DLD1 (cell line): ENCODE results near the gene WWC1.

Experiments used
- in situ Hi-C: cut with HindIII; loops from 2 replicates; pipeline ENCODE4 v1.10.0; 2017; ENCODE audit warnings: low sequenced_read_pairs

The WWC1 gene

DNA sequence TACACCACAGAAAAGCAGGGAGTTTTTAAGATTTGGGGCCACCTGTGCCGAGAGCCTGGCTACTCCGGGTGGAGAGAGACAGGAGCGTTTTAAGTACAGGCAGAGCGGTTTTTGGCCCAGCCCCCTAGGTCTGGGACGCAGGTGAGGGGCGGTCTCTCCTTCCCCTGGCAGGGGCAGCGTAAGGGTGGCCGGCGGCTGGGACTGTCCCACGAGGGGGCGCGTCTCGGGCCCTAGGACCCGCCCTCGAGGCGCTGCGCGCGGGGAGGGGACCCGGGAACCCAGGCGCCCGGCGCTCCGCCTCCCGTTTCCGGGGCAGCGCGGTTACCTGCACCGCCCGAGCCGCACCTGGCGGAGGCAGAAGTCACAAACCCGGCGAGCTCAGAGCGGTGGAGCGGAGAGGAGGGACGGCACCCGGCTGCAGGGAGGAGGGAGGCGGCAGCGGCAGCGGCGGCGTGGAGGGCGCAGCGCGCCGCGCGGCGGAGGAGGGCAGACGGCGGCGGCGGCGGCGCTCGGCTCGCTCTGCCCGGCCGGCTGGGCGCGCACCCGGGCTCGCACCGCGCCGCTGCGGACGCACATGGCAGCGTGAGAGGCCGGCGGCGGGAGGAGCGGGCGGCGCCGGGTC lies at the start of gene WWC1:
TSS of gene WWC1 (plus strand) at position 304 of the 622 bp plus-strand sequence. CDS start 508 bp downstream, outside the sequence.
- in situ Hi-C loops, result no loop called here

DNA sequence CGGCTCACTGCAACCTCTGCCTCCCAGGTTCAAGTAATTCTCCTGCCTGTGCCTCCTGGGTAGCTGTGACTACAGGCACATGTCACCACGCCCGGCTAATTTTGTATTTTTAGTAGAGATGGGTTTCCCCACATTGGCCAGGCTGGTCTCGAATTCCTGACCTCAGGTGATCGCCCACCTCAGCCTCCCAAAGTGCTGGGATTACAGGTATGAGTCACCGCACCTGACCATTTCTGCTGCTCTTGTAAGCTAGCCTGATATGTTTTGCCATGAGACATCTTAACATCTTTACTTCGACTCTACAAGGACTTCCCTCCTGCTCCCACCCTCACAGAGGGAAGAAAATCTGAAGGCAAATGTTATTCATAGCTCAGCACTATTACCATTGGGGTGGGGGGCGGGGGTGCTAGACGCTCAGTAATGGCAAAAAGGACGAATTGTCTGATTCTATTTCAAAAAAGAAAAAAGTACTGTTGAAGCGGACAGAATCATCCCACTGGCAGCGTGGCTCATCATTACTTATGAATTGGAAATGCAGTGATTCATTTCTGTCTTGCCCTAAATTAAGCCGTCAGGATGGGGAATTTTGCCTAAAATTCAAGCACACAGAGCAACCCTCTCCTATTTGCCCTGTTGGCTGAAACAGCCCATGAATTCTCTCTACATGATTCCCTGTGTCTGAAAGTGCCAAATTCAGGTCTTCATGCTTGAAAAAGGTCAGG lies 46.4 kb upstream of the WWC1 start:
- in situ Hi-C loops, result no loop called here

DNA sequence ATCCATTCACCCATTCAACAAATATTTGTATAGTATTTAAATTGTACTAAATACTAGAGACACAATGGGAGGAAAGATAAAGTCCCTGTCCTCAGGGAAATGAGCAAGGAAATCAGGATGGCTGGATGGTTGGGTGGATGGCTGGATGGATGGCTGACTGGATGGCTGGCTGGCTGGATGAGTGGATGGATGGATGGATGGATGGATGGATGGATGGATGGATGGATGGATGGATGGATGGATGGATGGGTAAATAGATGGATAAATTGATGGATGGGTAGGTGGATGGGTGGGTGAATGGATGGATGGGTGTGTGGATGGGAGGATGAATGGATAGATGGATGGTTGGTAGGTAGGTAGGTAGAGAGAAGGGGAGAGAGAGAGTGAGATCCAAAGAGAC lies 41.5 kb upstream of the WWC1 start:
- in situ Hi-C loops, result no loop called here

DNA sequence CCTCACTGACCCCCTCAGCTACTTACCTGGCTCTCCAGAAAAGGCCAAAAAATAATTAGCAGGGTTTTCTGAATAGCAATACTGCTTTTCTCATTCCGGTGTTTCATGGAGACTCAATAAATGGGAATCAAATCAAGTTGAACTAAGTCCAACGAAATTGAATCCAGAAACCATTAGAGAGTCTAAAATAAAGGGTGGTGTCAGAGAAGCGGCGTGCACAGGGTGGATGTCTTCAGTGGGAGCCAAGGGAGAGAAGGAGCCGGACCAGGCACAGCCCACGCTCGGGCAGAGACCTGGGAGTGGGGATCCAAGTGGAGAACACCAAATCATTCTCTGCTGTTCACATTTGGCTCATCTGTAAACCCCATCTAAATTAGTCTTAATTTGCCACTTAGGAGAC lies 40.2 kb upstream of the WWC1 start:
- in situ Hi-C loops, result no loop called here

DNA sequence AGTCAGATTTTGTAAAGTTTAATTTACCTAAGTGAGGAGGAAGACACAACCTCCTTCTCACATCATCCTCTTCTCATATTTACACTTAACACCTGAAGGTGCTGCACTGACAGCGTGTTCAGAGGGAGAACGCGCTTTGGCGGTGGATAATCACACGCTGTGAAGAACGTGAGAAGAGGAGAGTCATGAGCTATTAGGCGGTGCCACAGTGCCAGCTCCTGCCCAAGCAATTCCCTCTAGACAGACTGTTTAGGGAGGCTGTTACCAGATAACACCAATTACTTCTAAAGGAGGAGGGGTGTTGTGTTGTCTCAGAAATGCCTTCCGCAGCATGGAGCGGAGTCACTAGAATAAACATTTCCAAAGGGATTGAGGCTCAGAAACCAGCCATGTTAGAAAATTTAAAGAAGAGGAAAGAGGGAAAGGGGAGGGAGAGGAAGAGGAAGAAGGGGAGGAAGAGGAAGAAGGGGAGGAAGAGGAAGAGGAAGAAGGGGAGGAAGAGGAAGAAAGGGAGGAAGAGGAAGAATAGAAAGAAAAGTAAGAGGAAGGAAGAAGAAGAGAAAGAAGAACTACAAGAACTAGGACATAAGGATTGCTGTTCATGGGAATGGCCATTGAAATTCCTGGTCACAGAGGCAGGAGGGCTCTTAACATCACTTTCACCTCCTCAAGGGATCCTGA lies 37.3 kb upstream of the WWC1 start:
- in situ Hi-C loops, result no loop called here

DNA sequence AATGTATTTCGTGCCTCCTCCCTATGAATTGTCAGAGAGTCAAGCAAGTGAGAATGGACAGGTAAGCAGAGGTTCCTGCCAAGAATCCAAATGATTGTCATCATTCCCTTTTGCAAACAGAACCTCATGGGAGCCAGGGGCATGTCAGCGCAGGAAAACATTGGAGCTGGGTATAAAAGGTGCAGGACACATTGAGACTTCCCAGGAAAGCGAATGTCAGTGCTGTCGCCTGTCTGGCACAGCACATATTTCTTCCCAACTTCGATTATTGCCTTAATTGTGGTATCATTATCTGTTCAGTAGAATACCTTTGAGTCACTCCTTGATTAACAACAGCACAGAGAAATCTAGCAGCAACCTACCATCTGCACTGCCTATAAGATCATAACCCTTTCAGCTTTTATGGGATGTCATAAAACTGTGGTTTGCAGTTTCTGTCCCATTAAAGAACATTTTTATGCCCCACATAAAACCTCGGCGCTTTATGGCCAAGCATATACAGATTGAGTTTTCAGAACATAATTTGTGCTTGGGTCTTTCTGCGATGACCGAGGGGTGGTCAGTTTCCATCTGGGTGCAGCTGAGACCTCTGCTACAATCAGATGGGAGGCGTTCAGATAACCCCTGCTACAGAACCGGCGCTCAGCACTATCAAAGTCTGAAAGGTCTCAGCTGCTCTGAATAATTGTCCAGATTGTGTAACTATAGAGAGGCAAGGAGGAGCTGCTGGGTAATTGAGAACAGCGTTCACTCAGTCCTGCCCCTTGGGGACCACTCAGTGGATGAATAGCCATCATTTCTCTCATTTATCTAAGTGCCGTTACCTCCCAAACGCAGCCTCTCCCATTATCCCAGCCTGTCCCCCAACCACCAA lies 30.9 kb upstream of the WWC1 start:
- in situ Hi-C loops, result no loop called here

DNA sequence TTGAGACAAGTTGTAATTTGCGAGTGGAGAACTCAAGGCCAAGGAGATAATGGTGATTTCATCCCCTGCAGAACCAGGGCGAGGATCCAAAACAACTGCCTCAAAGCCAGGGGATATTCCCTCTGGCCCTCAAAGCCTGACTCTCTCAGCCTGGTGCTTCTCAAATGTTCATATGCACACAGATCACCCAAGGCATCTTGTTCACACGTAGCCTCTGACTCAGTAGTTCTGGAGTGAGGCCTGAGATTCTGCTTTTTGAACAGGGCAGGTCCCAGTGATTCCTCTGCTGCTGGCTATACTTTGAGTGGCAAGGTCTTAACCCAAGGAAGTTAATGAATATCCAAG lies 30.2 kb upstream of the WWC1 start:
- in situ Hi-C loops, result no loop called here

DNA sequence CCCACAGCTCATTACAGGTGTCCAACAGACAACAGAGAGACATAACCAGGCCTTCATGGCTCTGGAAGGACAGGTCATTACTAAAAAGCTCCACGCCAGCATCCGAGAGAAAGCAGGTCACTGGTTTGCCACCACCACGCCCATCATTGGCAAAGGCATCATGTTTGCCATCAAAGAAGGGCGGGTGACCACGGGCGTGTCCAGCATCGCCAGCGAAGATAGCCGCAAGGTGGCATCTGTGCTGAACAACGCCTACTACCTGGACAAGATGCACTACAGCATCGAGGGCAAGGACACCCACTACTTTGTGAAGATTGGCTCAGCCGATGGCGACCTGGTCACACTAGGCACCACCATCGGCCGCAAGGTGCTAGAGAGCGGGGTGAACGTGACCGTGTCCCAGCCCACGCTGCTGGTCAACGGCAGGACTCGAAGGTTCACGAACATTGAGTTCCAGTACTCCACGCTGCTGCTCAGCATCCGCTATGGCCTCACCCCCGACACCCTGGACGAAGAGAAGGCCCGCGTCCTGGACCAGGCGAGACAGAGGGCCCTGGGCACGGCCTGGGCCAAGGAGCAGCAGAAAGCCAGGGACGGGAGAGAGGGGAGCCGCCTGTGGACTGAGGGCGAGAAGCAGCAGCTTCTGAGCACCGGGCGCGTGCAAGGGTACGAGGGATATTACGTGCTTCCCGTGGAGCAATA lies 29.3 kb upstream of the WWC1 start:
- in situ Hi-C loops, result no loop called here

DNA sequence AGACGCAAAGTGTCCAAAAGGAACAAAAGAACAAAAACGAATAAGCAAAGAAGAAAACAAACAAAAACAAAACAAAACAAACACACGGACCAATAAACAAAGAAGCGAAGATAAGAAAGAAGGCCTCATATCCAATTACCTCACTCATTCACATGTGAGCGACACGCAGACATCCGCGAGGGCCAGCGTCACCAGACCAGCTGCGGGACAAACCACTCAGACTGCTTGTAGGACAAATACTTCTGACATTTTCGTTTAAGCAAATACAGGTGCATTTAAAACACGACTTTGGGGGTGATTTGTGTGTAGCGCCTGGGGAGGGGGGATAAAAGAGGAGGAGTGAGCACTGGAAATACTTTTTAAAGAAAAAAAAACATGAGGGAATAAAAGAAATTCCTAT lies 28.3 kb upstream of the WWC1 start:
- in situ Hi-C loops, result no loop called here

DNA sequence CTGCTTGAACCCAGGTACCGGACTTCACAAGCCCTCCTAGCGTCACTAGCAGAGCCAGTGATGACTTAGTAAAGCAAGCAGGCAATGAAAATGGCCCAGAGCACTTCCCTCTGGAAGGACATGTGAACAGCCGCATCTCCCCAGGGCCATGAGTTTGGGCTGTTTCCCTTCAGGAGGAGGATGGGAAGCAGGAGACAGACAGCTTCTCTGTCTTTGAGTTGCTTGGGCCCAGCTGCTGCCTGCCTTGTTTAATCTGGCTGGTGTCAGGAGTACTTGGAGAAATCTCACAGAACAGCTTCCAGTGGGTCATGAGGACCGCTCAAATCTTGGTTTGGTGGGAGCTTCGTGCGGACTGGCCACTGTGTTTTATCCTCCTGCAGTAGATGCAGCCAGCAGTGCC lies 25.4 kb upstream of the WWC1 start:
- in situ Hi-C loops, result no loop called here

DNA sequence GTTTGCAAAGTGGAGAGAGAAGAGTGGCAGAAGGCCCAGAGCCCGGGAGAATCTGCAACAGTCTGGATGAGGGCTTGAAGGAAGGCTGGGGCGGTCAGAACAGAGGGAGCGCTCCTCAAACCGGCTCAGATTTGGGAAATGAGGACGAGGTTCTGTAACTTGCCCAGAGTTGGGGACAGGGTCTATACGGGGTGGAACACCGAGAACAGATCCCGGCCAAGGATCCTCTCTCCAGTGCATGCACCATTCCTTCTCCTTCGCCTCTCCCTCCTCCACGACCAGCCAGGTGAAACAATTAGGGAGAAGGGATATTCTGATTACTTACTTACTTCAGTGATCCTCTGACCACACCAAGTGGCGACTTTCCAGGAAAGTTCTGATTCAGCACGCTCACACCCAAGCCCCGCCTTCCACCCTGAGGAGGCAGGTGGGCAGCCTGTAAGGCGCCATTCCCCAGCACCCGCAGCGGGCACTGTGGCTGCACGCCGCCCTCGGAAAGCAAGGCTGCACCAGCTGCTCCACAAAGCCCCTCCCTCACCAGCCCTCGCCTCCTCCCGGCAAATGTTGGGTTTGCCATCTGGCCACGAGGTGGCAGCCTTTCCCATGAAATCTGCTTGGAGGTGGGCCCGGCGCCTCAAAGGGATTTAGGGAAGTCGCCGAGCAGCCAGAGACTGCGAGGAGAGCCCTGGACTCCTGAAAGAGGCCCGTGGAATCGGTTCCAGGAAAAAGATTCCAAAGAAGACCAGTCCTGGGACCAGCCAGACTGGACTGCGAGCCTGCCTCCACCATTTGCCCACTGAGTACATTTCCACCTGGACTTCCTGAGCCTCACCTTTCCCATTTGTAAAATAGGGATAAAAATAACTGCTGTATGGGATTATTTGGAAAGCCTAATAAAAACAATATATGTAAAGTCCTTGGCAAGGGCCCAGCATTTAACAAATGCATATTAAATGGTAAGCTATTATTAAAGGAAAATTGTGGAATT lies 22.2 kb upstream of the WWC1 start:
- in situ Hi-C loops, result no loop called here

DNA sequence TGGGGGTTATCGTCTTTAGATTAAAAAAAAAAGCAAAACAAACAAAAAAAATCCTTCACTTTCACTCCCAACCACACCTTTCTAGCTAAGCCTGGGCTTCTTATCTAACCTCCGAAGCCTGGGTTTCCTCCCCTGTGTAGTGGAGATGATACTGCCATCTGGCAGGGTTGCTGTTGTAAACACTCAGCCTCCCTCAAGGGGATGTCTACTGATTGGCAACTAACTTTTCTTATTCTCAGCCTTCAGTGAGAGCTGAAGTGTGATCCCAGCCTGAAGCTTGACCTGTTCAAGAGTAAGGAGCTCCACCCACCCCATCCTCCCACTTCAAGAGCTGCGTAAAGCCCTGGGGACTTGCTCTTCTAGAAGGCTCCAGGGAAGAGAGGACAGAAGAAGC lies 21.5 kb upstream of the WWC1 start:
- in situ Hi-C loops, result loop anchor here (10.0 kb wide), 1 partner anchor 55 kb away; no protein-coding TSS in a partner anchor

DNA sequence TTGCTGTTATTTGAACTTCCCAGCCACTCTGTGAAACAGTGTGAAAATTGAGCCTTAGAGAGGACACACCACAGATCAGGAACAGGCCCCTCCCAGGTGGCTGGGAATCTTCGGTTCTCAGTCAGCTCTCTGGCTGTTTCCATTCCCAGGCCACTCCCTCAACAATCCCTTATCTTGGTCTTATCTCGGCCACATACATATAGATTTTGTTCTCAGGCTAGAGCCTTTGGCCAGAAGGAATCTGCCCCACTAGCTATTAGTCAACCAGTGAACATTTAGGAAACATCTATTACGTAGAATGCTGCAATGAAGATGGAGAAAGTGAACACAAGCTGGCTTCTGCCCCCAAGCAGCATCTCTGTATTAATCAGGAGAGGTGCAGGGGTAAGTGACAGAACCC lies 21.0 kb upstream of the WWC1 start:
- in situ Hi-C loops, result loop anchor here (10.0 kb wide), 1 partner anchor 54 kb away; no protein-coding TSS in a partner anchor

DNA sequence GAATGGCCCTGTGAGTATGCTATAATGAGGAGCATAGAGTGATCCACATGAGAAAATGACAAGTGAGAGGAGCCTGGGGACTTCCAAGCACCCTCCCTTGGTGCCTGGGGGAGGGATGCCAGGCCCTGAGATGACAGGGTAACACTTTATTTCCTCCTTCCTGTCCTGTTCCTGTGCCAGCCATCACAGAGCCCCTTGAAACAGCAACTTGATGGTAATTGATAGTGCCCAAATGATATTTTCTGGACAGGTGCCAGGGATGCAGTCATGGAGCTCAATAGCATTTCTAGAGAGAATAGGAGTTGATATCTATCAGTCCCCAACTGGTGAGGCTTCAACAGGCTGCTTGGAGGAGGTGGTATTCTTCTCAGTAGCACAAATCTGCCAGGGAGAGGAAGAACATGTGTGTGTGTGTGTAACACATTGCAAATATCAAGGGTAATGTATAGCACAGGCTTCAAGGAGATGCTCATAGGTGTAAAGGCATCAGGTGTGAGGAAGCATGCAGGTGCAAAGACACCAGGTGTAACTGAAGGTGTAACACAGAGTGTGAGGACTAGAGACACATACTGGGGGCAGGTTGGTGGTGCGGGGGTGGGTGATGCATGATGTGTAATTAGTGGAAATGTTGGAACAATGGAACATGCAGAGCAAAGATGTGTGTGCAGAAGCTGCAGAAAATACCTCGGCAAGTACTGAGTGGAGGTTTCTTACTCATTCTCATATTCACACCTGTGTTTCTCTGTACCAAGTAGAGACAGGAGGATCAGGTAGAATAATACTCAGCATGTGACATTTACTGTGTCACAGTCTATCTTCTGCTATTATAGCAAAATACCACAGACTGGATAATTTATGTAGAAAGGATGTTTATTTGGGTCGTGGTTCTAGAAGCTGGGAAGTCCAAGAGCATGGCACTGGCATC lies 18.1 kb upstream of the WWC1 start:
- in situ Hi-C loops, result loop anchor here (10.0 kb wide), 1 partner anchor 51 kb away; no protein-coding TSS in a partner anchor

DNA sequence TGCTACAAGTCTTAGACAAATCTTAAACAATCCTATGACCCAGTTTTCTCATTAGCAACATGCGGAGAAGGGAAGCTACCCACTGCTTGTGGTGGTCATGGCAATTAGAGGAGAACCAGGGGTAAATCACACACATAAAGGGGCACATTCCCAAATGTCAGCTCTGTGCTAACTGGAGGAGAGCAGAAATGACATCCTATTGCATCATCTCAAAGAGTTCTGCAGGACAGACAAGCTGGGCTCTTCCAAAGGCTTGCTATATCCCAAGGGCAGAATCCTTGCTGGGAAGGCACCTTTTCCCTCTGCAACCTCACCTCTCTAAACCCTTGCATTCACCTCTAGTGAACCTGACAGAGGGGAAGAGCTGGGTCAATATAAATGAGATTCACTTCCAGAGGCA lies 17.0 kb upstream of the WWC1 start:
- in situ Hi-C loops, result loop anchor here (10.0 kb wide), 1 partner anchor 50 kb away; no protein-coding TSS in a partner anchor

DNA sequence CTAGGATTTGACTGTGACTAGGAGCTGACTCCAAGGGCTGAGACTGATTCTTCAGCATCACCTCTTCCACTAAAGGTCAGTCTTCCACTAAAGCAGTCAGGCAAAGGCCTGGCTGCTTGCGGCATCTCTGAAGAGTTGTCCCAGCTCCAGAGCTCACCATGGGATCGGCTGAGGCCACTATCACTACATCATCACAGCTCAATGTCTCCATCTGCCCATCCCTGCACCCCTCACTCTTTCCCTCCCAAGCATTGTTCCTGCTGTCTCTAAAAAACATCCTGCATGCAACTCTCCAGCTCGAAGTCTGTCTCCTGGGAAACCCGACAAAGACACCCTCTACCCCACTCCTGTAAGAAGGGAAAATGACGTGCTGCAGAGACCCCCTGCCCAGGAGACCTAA lies 15.5 kb upstream of the WWC1 start:
- in situ Hi-C loops, result loop anchor here (10.0 kb wide), 1 partner anchor 49 kb away; no protein-coding TSS in a partner anchor

DNA sequence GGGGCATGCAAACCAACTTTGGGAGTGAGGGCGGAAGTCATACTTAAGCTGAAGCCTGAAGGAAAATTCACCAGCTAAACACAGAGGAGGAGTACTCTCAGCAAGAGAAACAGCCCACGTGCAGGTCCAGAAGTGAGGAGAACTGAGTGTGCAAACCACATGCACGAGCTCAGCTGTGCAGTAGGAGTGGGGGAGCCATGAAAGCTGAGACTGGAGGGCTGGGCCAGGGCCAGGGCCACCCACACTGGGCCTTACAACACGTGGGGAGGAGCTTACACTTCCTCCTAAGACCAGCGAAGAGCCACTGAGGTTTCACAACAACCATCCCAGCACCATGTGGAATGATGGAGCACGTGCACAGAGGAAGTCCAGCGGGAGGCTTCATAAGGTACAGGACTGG lies 9.3 kb upstream of the WWC1 start:
- in situ Hi-C loops, result no loop called here

DNA sequence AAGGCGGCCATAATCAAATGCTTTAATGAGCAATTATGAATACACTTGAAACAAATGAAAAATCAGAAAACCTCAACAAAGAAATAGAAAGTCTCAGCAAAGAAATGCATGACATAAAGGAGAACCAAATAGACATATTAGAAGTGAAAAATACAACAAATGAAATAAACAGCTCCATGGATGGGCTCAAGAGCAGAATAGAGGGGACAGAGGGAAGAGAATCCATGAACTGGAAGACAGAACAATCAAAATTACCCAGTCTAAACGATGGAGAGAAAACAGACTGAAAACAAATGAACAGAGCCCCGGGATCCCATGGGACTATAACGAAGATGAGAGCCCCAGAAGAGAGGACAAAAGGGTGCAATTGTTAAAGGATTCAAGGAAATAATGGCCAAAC lies 6.6 kb upstream of the WWC1 start:
- in situ Hi-C loops, result no loop called here
